Measurements from ENCODE around the gene LYSMD4. TPM values are rescaled to one million over a fixed set of nuclear protein-coding genes. Genes with fewer than 3 reads are reported as not detected.

The LYSMD4 gene
- total and polyA plus RNA-seq, 2 of the 8 experiments (the other 6 are each of a cell fraction or from before 2014, with no cell fraction given), result 7.5 to 17.5 TPM

DNA sequence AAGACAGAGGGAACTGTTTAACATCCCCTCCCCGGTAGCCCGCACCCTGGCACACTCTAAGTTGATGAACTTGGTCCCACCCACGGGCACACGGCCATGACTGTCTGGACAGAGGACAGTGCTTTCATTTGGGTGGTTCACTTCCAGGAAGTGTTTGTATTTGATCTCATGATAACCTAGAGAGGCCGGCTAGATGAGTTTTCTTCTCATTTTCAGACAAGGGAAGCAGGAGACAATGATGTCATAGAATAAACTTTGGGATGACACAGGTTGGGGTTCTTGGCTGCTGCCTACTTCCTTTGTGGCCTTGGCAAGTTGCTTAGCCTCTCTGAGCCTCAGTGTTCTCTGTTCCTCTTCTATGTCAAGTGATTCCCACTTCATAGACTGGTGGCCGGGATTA is 16.1 kb upstream of the LYSMD4 start:
- Histone ChIP-seq H3K23ac (ENCODE audit: insufficient read length) (no peak overlapping the region), H3K36me3 (ENCODE audit: control insufficient read depth in 2 of 4, insufficient read depth in 4 of 4, low read length in 3 of 4) (no peaks in the 10 kb centered on the region), H2BK15ac (ENCODE audit: low read length) (no peak overlapping the region), H4K5ac (ENCODE audit: insufficient read length, low read depth, low read length) (no peak overlapping the region), H3K9me3 (ENCODE audit: insufficient read depth in 2 of 2, low read depth in 1 of 2, low read length in 1 of 2) (no peaks in the 10 kb centered on the region), H3K27me3 (replicated peaks in 1 of 4; ENCODE audit: control insufficient read depth in 3 of 4, extremely low read depth in 1 of 4, insufficient read depth in 3 of 4, low read length in 3 of 4) (peaks cover 0 to 10% (median 0%) of the 10 kb centered on the region in 4 experiments; a peak in 1 of 7 replicates), H2BK120ac (replicated peaks; ENCODE audit: low read depth, low read length) (no peak overlapping the region), H2AK5ac (ENCODE audit: low read depth, low read length) (no peak overlapping the region), H3K79me1 (ENCODE audit: low read depth, low read length) (no peaks in the 10 kb centered on the region), H3K4me1 (replicated peaks in 1 of 4; ENCODE audit: control insufficient read depth in 3 of 4, insufficient read depth in 4 of 4, low read length in 3 of 4) (no peaks in the 10 kb centered on the region), H2BK5ac (ENCODE audit: low read depth, low read length) (no peak overlapping the region), H2BK12ac (ENCODE audit: low read depth, low read length) (no peak overlapping the region), H3K18ac (ENCODE audit: extremely low read depth, low read length) (no peak overlapping the region), H2AFZ (ENCODE audit: low read length) (no peak overlapping the region), H3K23me2 (ENCODE audit: low read depth, low read length) (no peaks in the 10 kb centered on the region), H3K56ac (replicated peaks; ENCODE audit: insufficient read length, low read depth, low read length) (no peak overlapping the region), H4K91ac (replicated peaks; ENCODE audit: insufficient read length, low read length) (no peak overlapping the region), H3K27ac (ENCODE audit: low read depth, low read length) (no peak overlapping the region), H3K14ac (ENCODE audit: insufficient read length) (no peak overlapping the region), H4K20me1 (replicated peaks in 1 of 2; ENCODE audit: control insufficient read depth in 1 of 2, insufficient read depth in 2 of 2, low read length in 2 of 2) (no peaks in the 10 kb centered on the region), H3K4me3 (ENCODE audit: extremely low read depth in 1 of 4, insufficient read depth in 2 of 4, low read depth in 3 of 4, low read length in 4 of 4) (no peak overlapping the region), H3K9ac (replicated peaks in 1 of 4; ENCODE audit: extremely low read depth in 1 of 4, low read depth in 3 of 4, low read length in 3 of 4) (no peak overlapping the region), H3K4ac (replicated peaks; ENCODE audit: insufficient read length, low read depth, low read length) (no peak overlapping the region), H3K4me2 (ENCODE audit: insufficient read depth in 1 of 2, low read depth in 2 of 2, low read length in 2 of 2) (no peak overlapping the region), H2BK20ac (ENCODE audit: low read length) (no peak overlapping the region), H3K79me2 (ENCODE audit: control insufficient read depth in 1 of 2, insufficient read depth in 2 of 2, low read length in 2 of 2) (no peaks in the 10 kb centered on the region), H4K8ac (ENCODE audit: extremely low read depth, insufficient read depth, low read length) (no peak overlapping the region)
- CTCF ChIA-PET (ENCODE audit: partially characterized antibody), result interaction anchor here (1.0 kb wide), 1 partner anchor 477 kb away, joined by 4 read pairs; no protein-coding TSS in a partner anchor
- WGBS, 2 experiments (ENCODE audit: extremely low coverage in 1 of 2, insufficient coverage in 1 of 2, insufficient read length in 1 of 2, insufficient replicate concordance in 2 of 2, low coverage in 1 of 2, low lambda C conversion rate in 2 of 2, missing lambda C conversion rate in 1 of 2), result 87% methylated on average over 6 of the region's 6 CpGs; no CpG with 5 or more reads in 1 of the 2 experiments
- POLR2A ChIA-PET (ENCODE audit: partially characterized antibody), result no interaction called here
- no peak for FAIRE-seq
- TF ChIP-seq CEBPB (IDR thresholded peaks at IDR 0.05; ENCODE audit: low read depth, low read length) (no peak), JUN (IDR thresholded peaks at IDR 0.05; ENCODE audit: low read depth, low read length) (no peak), HDAC2 (IDR thresholded peaks at IDR 0.05; ENCODE audit: borderline replicate concordance in 1 of 2, low read depth in 2 of 2, low read length in 2 of 2) (no peak)
- DNase-seq (ENCODE audit: low read depth in 1 of 2, low spot score in 2 of 2), result peak in 1 of 2 experiments; percentile 10

Measured in H1 (cell line).